Neural cell (in vitro differentiated cells): ENCODE data around the gene HAUS3. TPM values are rescaled to one million over a fixed set of nuclear protein-coding genes. Genes with fewer than 3 reads are reported as not detected.

Source experiments
- H2AFZ ChIP-seq: fragments of 200-600, 300-800 bp; sonication (generic), shearing (Covaris generic); 2 replicates; pipeline ENCODE4 v1.6.0; 2014; ENCODE audit warnings: low read depth, mild to moderate bottlenecking, antibody characterized with exemption, low read length, moderate library complexity
- H3F3A ChIP-seq: fragments of 200-600 bp; shearing (Covaris generic); 2 replicates; pipeline ENCODE4 v1.6.1; 2016; ENCODE audit warnings: mild to moderate bottlenecking, moderate library complexity, mixed read lengths, antibody characterized with exemption, low read length; ENCODE audit not compliant: insufficient read depth, poor library complexity, severe bottlenecking
- H3K27ac ChIP-seq: fragments of 200-600, 300-800 bp; sonication (generic), shearing (Covaris generic); 2 replicates; pipeline ENCODE4 v1.5.1; 2014; ENCODE audit warnings: mild to moderate bottlenecking, low read length, moderate library complexity
- H3K27me3 ChIP-seq: fragments of 300-800, 200-600 bp; sonication (generic), shearing (Covaris generic); 2 replicates; pipeline ENCODE4 v1.6.0; 2014; ENCODE audit warnings: mild to moderate bottlenecking, low read depth, low read length, moderate library complexity; ENCODE audit not compliant: insufficient read depth
- H3K36me3 ChIP-seq: fragments of 300-800, 200-600 bp; sonication (generic), shearing (Covaris generic); 2 replicates; pipeline ENCODE4 v1.5.1; 2014; ENCODE audit warnings: mild to moderate bottlenecking, antibody characterized with exemption, low read length, moderate library complexity; ENCODE audit not compliant: insufficient read depth
- H3K4me2 ChIP-seq: fragments of 300-800, 200-600 bp; sonication (generic), shearing (Covaris generic); 2 replicates; pipeline ENCODE4 v1.6.0; 2014; ENCODE audit warnings: mild to moderate bottlenecking, low read length
- H3K4me3 ChIP-seq: fragments of 300-800, 200-600 bp; sonication (generic), shearing (Covaris generic); 2 replicates; pipeline ENCODE4 v1.5.1; 2014; ENCODE audit warnings: mild to moderate bottlenecking, low read length, moderate library complexity
- H3K79me2 ChIP-seq: fragments of 200-600 bp; shearing (Covaris generic); replicated peaks from 2 replicates; pipeline ENCODE4 v1.6.0; 2014; ENCODE audit warnings: mild to moderate bottlenecking, low read length, moderate library complexity; ENCODE audit not compliant: insufficient read depth
- H3K9ac ChIP-seq: fragments of 300-800, 200-600 bp; sonication (generic), shearing (Covaris generic); 2 replicates; pipeline ENCODE4 v1.6.1; 2016; ENCODE audit warnings: mild to moderate bottlenecking, low read length, mixed read lengths
- H3K9me2 ChIP-seq: fragments of 200-600 bp; shearing (Covaris generic); 2 replicates; pipeline ENCODE4 v1.6.1; 2016; ENCODE audit warnings: mild to moderate bottlenecking, low read length, mixed read lengths; ENCODE audit not compliant: insufficient read depth
- H3K9me3 ChIP-seq: fragments of 200-600, 300-800 bp; sonication (generic), shearing (Covaris generic); 2 replicates; pipeline ENCODE4 v1.6.1; 2016; ENCODE audit warnings: mild to moderate bottlenecking, mixed run types, low read length, moderate library complexity, mixed read lengths
- H4K20me1 ChIP-seq: fragments of 200-600 bp; shearing (Covaris generic); 2 replicates; pipeline ENCODE4 v1.6.1; 2016; ENCODE audit warnings: mild to moderate bottlenecking, mixed run types; ENCODE audit not compliant: insufficient read depth
- CTCF ChIP-seq: fragments of 450-650 bp; IDR thresholded peaks from 2 replicates; pipeline ENCODE4 v1.5.1; 2014; ENCODE audit warnings: antibody characterized with exemption, mild to moderate bottlenecking, moderate library complexity; ENCODE audit not compliant: poor library complexity, severe bottlenecking
- EP300 ChIP-seq: fragments of 450-650 bp; conservative IDR thresholded peaks from 2 replicates; pipeline ENCODE4 v1.6.1; 2014; ENCODE audit warnings: antibody characterized with exemption, mild to moderate bottlenecking, moderate library complexity; ENCODE audit not compliant: poor library complexity, severe bottlenecking
- EZH2 ChIP-seq: fragments of 200-600, 300-800 bp; shearing (Covaris generic), sonication (generic); IDR thresholded peaks from 2 replicates; pipeline ENCODE4 v1.6.1; 2014; ENCODE audit warnings: antibody characterized with exemption, low read length, borderline replicate concordance, mild to moderate bottlenecking; ENCODE audit not compliant: insufficient read depth, poor library complexity, severe bottlenecking
- MXI1 ChIP-seq: fragments of 450-650 bp; conservative IDR thresholded peaks from 2 replicates; pipeline ENCODE4 v1.6.1; 2014; ENCODE audit warnings: antibody characterized with exemption, mild to moderate bottlenecking; ENCODE audit not compliant: poor library complexity, severe bottlenecking
- POLR2AphosphoS5 ChIP-seq: IDR thresholded peaks from 2 replicates; pipeline ENCODE4 v1.6.1; 2012
- RAD21 ChIP-seq: fragments of 450-650 bp; conservative IDR thresholded peaks from 2 replicates; pipeline ENCODE4 v1.6.1; 2014; ENCODE audit warnings: antibody characterized with exemption, mild to moderate bottlenecking, moderate library complexity
- SMC3 ChIP-seq: fragments of 450-650 bp; conservative IDR thresholded peaks from 2 replicates; pipeline ENCODE4 v1.6.1; 2014; ENCODE audit warnings: antibody characterized with exemption, mild to moderate bottlenecking, moderate library complexity; ENCODE audit not compliant: poor library complexity
- TAF1 ChIP-seq: IDR thresholded peaks from 2 replicates; pipeline ENCODE4 v1.6.1; 2012; ENCODE audit warnings: low read depth
- polyA plus RNA-seq: library from polyadenylated mRNA; depleted of rRNA; stranded (reverse); fragments of >200 nt; gene quantifications from 2 replicates; pipeline ENCODE4 v1.2.3, GENCODE V29; 2014
- TF ChIP-seq, protein P1 (sequence below): IDR thresholded peaks from 2 replicates; pipeline ENCODE4 v1.6.1; 2012; ENCODE audit warnings: borderline replicate concordance

The HAUS3 gene
- polyA plus RNA-seq, 1 donor from 2014 or later = 34.2 TPM

- H3K4me3 ChIP-seq = no peak overlapping the region
- H3K9me3 ChIP-seq = no peaks in the 10 kb centered on the region
- H3K36me3 ChIP-seq = no peaks in the 10 kb centered on the region
- H2AFZ ChIP-seq = no peak overlapping the region
- TF ChIP-seq POLR2AphosphoS5 = no peak
- TF ChIP-seq, protein P1, sequence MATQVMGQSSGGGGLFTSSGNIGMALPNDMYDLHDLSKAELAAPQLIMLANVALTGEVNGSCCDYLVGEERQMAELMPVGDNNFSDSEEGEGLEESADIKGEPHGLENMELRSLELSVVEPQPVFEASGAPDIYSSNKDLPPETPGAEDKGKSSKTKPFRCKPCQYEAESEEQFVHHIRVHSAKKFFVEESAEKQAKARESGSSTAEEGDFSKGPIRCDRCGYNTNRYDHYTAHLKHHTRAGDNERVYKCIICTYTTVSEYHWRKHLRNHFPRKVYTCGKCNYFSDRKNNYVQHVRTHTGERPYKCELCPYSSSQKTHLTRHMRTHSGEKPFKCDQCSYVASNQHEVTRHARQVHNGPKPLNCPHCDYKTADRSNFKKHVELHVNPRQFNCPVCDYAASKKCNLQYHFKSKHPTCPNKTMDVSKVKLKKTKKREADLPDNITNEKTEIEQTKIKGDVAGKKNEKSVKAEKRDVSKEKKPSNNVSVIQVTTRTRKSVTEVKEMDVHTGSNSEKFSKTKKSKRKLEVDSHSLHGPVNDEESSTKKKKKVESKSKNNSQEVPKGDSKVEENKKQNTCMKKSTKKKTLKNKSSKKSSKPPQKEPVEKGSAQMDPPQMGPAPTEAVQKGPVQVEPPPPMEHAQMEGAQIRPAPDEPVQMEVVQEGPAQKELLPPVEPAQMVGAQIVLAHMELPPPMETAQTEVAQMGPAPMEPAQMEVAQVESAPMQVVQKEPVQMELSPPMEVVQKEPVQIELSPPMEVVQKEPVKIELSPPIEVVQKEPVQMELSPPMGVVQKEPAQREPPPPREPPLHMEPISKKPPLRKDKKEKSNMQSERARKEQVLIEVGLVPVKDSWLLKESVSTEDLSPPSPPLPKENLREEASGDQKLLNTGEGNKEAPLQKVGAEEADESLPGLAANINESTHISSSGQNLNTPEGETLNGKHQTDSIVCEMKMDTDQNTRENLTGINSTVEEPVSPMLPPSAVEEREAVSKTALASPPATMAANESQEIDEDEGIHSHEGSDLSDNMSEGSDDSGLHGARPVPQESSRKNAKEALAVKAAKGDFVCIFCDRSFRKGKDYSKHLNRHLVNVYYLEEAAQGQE = no peak
- no peak for TF ChIP-seq RAD21
- TF ChIP-seq TAF1 = no peak
- TF ChIP-seq CTCF = no peak
- no peak for TF ChIP-seq EZH2
- TF ChIP-seq MXI1 = no peak
- no peak for TF ChIP-seq EP300
- TF ChIP-seq SMC3 = no peak
- H3K9me2 ChIP-seq = no peaks in the 10 kb centered on the region
- no peak overlapping the region for H3K27ac ChIP-seq
- H3F3A ChIP-seq = no peaks in the 10 kb centered on the region
- no peaks in the 10 kb centered on the region for H3K79me2 ChIP-seq
- no peak overlapping the region for H3K9ac ChIP-seq
- H3K27me3 ChIP-seq = no peaks in the 10 kb centered on the region
- no peak overlapping the region for H3K4me2 ChIP-seq
- no peaks in the 10 kb centered on the region for H4K20me1 ChIP-seq
Observed at GRCh38 chr4:2280531-2281300, 38.8 kb upstream of the HAUS3 start.

GRCh38 chr4:2277956-2278355, 36.0 kb upstream of the HAUS3 start:
- Histone ChIP-seq H3K4me2 (no peak overlapping the region), H3K9me3 (no peaks in the 10 kb centered on the region), H3K9me2 (no peaks in the 10 kb centered on the region), H3K36me3 (no peaks in the 10 kb centered on the region), H3K27me3 (no peaks in the 10 kb centered on the region), H3K4me3 (no peak overlapping the region), H2AFZ (no peak overlapping the region), H3F3A (no peaks in the 10 kb centered on the region), H3K79me2 (no peaks in the 10 kb centered on the region), H3K27ac (no peak overlapping the region), H3K9ac (no peak overlapping the region), H4K20me1 (no peaks in the 10 kb centered on the region)
- TF ChIP-seq EP300 = no peak
- no peak for TF ChIP-seq TAF1
- TF ChIP-seq SMC3 = no peak
- TF ChIP-seq CTCF = no peak
- TF ChIP-seq, protein P1 = no peak
- TF ChIP-seq POLR2AphosphoS5 = no peak
